GM18520 (cell line): ENCODE data around the gene SPATS1.
"Not testable (repeated sequence)": the region's sequence is repeated elsewhere in the genome, so short reads cannot be mapped to it uniquely, and the experiment has no call there.

Source experiments
- ATAC-seq: cut with Tn5 transposase; IDR thresholded peaks from one replicate; pipeline ENCODE4 v1.9.1; 2021; ENCODE audit not compliant: unreplicated experiment

The SPATS1 gene

DNA sequence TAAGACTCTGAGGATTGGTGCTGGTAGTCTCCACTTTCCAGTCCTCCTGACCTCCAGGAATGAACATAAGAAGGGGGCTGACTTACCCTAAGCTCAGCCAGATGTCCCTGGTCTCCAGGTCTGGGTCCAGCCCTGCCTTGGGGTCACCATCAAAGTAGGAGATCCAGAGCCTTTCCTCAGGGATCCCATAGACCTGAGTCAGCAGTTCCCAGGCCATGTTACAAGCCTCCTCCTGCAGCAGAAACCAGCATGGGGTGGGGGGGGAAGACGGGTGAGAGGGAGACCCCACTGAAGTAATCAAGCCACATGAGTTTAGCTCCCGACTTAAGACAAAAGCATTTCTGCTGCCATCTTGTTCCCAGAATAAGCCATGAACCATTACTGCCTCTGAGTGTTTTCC, 31.1 kb upstream of the SPATS1 start:
- no peak for ATAC-seq

DNA sequence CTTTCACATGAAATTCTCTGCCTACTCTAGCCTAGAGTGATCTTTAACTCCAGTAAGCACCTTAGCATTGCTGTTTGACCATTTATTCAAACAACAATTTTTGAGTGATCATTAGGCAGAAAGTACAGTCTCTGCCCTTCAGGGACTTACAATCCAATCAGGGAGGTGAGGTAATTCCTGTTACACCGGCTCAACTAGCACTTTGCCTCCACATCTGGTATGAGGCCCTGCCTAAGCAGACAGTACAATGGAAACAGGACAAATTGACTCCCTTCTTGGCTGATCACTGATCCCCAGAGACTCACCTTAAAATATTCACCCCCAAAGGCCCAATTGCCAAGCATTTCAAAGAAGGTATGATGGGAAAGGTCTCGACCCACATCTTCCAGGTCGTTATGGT, 30.7 kb upstream of the SPATS1 start:
- ATAC-seq = no peak

DNA sequence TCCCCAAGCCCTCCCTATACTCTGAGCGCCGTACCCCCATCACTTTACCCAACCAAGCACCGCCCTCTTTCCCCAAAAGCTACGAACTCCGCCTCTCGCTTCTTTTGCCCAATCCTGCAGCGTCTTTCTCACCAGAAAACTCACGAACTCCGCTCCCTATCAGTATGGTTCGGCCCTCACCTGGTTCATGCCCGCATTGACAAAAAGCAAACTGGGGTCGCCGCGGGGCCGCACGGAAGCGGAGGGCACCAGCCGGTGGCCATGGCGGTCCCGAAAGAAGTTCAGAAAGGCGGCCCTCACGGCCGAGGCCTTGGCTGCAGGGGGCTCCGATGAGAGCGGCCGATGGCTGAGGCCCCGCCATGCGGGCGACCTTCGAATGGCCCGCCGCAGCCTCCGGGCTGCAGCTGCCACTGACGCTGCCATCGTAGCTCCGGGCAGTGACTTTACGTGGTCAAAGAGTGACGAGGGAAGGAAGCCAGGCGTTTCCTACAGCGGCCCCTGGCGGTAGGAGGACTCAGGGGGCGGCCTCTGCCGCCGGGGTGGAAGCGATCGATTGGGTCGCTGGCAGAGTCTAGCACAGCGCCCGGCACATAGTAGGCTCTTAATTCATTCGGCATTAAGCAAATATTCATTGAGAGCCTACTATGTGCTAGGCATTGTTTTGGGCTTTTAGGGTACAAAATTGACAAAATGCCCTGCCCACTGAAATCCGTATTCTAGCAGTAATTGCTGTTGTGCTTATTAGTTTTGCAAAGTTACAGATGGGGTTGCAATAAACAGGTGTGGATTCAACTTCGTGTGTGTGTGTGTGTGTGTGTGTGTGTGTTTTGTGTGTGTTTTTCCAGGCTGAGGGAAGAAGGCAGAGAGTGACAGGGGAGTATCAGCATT, 29.3 kb upstream of the SPATS1 start, which contains the start of gene AARS2:
AARS2 (minus strand) TSS at position 447 of the 888 bp plus-strand sequence; CDS start at position 423, 24 bp downstream.
- ATAC-seq = peak; percentile 80

DNA sequence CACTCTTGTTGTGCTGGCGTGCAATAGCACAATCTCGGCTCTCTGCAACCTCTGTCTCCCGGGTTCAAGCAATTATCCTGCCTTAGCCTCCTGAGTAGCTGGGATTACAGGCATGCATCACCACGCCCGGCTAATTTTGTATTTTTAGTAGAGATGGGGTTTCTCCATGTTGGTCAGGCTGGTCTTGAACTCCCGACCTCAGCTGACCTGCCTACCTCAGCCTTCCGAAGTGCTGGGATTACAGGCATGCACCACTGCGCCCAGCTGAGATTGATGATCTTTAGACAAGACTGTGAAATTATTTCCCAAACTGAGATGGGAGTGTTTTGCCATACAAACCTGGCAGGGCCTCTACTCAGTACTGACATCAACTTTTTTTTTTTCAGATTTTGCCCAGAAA, 27.8 kb upstream of the SPATS1 start:
- ATAC-seq = not testable (repeated sequence)

DNA sequence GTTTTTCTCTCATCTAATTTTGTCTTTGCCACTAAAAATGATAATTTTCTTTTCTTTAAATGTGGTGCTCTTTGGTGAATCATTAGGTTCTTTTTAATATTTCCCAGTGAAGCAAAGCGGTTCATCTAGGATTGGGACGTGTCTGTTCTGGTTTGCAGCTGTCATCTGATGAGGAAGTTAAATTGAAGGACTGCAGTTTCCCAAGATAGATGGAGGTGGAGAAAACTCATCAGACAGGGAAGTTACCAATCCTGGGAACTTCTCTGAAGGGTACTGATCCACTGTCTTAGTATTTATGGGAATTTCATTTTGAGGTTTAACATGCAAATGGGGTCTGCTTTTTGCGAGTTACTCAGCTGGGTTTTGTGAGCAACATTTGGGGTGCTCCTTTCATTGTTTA, 26.9 kb upstream of the SPATS1 start:
- ATAC-seq = no peak

DNA sequence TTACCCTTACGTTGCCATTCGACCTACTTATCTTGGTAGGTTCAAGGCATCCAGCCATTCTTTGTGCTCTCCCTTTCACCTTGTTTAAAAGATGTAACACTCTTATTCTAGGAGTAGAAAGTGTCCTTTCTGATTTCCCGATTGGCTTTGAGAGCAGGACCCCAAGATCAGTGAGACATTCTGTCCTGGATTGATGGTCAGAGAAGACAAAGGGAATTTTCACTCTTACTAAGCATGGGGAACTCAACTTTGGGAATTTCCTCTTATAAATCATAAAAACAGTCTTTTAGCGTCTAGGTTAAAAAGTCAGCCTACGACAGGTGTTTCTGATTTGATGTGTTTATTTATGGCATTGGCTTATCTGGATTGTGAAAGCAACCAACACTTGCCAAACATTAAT, 26.5 kb upstream of the SPATS1 start:
- ATAC-seq = no peak

DNA sequence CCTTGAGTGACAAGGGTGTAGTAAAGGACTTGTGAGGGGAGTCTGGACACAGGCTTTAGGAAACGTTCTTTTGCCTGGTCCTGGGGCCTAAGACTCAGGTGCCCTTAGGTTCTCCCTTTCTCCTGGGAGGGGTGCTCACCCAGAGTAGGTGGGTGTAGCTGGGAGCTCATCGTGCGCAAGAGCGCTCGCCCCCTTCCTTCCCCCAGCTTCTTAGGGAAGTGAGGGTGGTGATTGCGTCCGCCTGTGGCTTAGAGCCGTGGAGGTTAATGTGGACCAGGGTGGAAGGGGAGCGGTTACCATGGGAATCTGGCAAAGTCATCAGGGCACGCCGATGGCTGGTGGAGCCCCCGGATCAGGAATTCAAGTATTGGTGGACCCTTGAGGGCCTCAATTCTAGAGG, 26.0 kb upstream of the SPATS1 start:
- ATAC-seq = no peak

DNA sequence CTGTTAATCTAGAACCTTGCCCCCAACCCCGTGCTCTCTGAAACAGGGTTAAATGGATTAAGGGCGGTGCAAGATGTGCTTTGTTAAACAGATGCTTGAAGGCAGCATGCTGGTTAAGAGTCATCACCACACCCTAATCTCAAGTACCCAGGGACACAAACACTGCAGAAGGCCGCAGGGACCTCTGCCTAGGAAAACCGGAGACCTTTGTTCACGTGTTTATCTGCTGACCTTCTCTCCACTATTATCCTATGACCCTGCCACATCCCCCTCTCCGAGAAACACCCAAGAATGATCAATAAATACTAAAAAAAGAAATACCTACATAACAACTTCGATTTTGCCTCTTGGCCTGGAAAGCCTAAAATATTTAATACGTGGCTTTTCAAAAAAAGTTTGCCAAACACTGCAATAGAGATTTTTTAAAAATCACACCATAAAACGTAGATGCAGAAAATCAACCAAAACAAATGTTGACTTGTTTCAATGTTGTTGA, 25.3 kb upstream of the SPATS1 start:
- ATAC-seq = not testable (repeated sequence)

DNA sequence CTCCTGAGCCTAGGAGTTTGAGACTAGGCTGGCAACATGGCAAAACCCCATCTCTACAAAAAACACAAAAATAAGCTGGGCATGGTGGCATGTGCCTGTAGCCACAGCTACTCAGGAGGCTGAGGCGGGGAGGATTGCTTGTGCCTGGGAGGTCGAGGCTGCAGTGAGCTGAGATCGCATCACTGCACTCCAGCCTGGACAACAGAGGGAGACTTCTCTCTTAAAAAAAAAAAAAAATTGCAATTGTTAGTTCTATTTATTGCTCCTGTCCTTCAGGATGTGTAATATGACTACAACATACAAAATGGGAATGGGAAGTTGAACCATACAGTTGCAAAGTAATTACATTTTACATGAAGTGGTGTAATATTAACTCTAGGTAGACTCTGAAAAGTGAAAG, 21.2 kb upstream of the SPATS1 start:
- no peak for ATAC-seq

DNA sequence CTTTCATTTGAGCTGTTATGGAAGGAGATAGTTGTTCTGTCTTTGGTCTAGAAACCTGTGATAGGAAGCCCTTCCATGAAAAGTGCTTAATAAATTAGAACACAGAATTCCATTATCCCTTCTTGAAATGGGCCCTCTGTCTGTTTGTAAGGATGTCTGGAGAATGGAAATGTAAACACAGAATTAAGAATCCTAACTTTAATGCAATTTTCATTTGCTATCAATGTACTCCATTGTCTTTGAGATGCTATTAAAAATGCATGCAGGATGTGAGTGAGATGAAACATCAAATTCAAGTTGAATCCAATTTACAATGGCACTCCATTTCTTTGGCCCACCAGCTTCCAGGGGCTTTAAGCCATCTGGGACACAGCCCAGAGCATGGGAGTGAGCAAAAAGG, 15.4 kb upstream of the SPATS1 start:
- no peak for ATAC-seq

DNA sequence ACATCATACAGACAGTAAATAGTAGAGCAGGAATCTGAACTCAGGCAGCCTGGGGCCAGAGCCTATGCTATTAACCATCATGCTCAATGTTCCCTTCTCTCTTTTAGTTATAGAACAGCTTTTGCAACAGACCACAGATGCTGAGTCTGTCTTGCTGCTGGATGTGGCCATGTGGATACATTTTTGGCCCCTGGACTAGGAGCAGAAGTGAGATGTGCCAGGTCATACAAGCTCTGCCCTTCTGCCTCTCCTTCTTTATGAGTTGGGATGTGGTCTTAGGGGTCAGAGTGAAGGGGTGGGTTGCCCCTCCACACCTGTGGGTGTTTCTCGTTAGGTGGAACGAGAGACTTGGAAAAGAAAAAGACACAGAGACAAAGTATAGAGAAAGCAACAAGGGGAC, 14.7 kb upstream of the SPATS1 start:
- no peak for ATAC-seq

DNA sequence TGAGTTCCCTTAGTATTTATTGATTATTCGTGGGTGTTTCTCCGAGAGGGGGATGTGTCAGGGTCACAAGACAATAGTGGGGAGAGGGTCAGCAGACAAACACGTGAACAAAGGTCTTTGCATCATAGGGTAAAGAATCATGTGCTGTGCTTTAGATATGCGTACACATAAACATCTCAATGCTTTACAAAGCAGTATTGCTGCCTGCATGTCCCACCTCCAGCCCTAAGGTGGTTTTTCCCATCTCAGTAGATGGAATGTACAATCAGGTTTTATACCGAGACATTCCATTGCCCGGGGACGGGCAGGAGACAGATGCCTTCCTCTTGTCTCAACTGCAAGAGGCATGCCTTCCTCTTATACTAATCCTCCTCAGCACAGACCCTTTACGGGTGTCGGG, 14.2 kb upstream of the SPATS1 start:
- ATAC-seq = not testable (repeated sequence)

DNA sequence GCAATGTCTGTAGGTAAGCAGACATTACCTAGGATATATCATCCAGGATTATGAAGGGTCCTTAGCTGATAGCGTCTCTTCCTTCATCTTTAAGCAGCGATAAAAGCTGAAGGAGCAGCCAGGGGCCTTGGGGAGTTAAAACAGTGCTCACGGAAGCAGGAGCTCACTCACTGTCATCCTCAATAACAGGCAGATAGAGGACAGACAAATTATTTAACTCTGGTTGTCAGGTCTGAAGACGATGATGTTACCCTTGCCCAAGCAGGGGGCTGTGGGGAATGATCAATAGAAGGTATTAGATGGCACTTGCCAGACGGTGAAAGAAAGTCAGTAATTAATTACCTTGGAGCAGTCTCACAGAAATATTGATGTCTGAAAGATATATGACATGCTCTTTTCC, 12.6 kb upstream of the SPATS1 start:
- ATAC-seq = no peak

DNA sequence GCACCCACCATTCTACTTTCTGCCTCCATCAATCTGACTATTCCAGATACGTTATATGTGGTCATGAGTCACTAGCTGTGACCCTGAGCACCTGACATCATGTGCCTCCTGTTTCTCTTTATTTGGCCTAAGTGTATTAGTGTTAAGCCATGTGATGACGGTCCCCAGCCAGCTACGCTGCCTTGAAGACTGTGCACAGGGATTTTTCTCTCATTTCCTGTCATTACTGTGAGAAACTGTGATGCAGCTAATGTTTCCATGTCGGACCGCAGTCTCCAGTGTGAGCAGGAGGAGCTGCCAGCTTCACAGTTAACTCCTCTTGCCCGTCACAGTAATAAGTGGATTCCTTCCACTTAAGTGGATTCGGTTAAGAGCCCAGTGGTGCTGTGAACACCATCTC, 9.9 kb upstream of the SPATS1 start:
- no peak for ATAC-seq

DNA sequence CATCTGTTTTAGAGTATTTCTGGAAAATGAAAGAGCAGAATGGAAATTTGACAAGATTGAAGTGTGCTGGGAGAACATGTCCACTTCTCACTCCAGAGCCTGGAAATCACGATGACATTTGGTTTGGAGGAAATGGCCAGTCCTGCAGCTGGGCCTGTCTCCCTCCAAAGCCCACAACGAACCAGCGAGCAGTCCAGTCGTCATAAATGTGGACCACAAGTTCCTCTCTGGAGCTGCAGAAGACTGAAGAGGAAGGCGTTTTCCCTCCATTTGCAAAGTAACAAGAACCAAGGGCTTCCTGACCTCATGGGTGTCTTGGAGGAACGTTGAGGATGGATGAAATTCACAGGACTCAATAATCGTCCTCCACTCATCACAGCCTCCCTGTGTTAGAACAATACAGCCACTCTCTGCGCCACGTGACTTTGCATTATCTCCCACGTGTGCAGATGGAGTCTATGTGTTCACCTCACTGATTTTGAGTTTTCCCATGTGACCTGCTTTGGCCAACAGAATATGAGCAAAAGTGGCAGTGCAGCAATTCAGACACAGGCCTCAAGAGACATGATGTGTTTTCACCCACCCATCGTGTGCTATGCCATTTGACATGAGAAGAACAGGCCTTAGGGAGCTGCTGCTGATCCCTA, 9.1 kb upstream of the SPATS1 start:
- ATAC-seq = no peak

DNA sequence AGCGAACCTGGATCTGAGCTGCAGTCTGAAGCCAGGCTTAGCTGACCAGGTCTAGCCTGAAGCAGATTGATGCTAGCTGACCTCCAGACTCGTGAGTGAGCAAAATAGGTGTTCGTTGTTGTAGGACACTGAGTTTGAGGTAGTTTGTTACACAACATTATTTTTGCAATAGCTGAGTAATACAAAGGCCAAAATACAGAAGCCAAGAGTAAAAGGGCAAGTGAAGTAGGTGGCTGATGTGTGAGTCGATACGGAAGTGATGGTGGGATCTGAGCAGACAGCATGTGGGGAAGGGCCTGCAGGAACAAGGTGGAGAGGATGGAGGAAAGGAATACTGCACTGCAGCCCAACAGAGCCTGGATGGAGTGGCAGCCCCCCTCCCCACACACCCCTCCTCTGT, 8.5 kb upstream of the SPATS1 start:
- ATAC-seq = no peak

DNA sequence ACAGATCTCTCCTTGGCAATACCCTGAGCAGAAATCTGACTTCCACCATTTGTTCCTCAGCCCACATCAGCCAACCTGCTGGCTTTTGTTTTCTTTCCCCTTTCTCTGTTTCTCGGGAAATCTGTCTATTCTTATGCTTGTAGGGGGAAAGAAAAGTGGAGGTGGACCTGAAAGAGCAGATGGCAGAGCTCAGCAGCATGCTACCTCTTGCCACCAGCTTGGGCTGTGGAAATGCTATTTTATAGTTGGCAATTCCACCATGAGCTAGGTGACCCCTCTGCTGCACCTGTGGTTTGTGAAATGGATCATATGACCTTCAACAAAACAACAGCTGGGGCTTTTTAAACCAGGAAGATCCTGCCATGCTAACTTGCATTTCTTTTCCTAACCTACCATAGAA, 6.8 kb upstream of the SPATS1 start:
- no peak for ATAC-seq

DNA sequence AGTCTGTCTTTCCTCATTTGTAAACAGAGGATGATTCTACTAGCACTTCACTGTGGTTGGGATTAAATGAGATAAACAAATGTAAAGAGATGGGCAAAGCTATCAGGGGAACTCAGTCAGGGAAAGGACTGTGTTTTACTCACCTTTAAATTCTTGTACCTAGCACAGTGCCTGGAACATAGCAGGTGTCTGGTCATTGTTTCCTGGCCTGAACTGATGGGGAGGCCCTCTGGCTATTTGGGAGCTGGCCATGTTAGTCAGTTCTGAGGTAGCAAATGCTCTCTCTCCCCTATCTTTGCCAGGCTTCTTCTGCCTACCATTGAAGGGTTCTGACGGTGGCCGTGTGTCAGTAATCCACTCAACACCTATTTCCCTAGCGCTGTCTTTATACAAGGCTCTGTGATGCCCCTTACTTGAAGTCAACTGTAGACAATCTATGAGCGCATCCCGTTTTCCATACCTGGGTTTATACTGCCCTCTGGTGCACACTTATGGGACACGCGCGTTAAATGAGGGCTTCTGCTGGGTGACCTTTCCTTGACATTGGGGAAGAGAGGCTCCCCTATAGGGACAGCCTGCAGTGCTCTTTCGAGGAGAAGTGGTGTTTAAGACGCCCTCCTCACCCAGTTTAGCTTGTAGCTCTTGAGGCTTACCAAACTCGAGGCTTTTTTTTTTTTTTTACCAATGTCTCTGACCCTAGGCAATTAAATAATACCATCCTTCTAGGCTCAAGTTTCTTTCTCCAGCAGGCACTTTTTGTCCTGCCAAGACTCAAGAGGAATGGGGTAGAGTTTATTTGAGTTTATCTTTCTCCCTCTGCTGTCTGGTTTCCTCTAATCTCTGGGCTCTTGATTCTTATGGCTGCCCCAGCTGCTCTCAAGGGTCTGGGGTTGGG, 4.0 kb upstream of the SPATS1 start:
- ATAC-seq = no peak

DNA sequence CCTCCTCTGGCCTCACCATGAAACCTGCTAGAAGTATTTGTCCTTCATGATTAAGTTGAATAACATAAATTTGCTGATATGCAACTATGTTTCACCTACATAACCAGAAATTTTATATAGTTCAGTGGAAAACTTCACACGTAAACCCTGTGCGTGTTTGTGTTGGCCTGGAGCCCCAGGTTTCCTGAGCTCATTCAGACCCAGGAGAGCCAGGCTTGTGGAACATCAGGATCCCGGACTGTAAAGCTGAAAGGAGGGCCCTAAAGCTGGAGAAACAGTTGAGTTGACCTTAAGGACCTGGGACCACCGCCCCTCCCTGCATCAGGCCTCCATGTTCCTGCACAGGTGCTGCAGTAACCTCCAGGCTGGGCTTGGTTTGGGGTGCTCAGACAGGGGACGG, 3.1 kb upstream of the SPATS1 start:
- no peak for ATAC-seq

DNA sequence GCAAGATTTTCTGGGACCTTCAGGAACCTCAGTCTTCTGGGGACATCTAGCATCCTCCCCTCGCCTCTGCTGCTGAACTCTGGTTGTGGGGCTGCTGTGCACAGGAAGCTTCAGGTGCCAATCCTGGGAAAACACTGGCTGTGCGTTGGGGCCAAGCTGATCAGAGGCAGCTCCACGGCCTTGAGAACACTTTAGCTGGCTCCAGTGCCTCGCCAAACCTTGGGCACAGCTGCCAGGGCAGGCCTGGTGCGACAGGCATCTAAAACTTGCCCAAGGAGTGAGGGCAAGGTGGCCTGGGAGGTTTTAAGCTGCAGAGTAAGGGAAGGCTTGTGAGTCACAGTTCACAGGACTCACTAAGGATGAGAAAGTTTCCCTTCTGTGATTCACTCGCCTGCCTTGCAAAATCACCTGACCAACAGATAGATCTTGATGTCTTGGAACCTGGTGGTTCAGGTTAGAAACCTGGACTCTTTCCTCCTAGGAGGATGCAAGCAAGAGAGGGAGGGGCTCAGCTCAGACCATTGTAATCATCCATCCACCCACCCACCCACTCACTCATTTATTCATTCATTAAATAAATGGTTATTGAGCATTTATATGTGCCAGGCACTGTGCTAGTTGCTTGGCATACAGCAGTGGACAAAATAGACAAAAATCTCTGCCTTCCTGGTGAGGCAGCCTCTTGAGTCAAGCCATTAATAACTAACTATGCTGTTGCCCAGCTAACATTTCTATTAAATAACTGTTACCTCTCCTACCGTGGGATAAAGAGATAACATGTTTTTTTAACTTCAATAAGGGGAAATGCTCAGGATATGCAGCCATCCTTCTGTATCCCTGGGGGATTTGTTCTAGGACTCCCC, 2.5 kb upstream of the SPATS1 start:
- ATAC-seq = no peak
